HEK293 (cell line): ENCODE data around the gene RACGAP1.

Experiments used
- CTCF ChIA-PET: fragments of 350-600 bp; formaldehyde crosslinking; extraction: SDS; loops from one replicate; lab custom pipeline; 2021; ENCODE audit warnings: antibody characterized with exemption; lab: Yijun Ruan, JAX
- POLR2A ChIA-PET: fragments of 300-600 bp; formaldehyde crosslinking; extraction: SDS; loops from one replicate; lab custom pipeline; 2020; ENCODE audit warnings: antibody characterized with exemption, inconsistent platforms; lab: Yijun Ruan, JAX
- H3K27ac ChIP-seq: fragments of 200-500 bp; sonication (Bioruptor generic); 2 replicates; pipeline ENCODE4 v1.5.1; 2014; ENCODE audit warnings: low read depth, low read length, control low read depth, inconsistent platforms; ENCODE audit errors: extremely low read depth
- H3K36me3 ChIP-seq, 2 experiments: fragments of 200-500 bp in 1 of 2; sonication (Bioruptor generic) in 1 of 2; 1 replicate in 1 of 2; 2 replicates in 1 of 2; pipeline ENCODE4 v1.5.1; 2014 to 2017; ENCODE audit warnings: inconsistent platforms in 2 of 2, low read length in 2 of 2; ENCODE audit not compliant: control insufficient read depth in 2 of 2, insufficient read depth in 1 of 2
- H3K4me1 ChIP-seq: fragments of 200-500 bp; sonication (Bioruptor generic); 2 replicates; pipeline ENCODE4 v1.5.1; 2014; ENCODE audit warnings: mild to moderate bottlenecking, low read length, inconsistent platforms; ENCODE audit not compliant: control insufficient read depth, insufficient read depth
- H3K4me3 ChIP-seq: 2 replicates; pipeline ENCODE4 v1.5.1; 2011; ENCODE audit warnings: low read depth, mild to moderate bottlenecking, control low read depth, low read length, moderate library complexity
- H3K9me3 ChIP-seq: fragments of 200-500 bp; sonication (Bioruptor generic); 2 replicates; pipeline ENCODE4 v1.5.1; 2014; ENCODE audit warnings: low read depth, low read length, inconsistent platforms; ENCODE audit not compliant: control insufficient read depth, insufficient read depth
- IKZF3 ChIP-seq: fragments of 450-650 bp; IDR thresholded peaks from 2 replicates; pipeline ENCODE4 v1.5.0; 2018; ENCODE audit warnings: missing biosample characterization, mild to moderate bottlenecking, missing genetic modification characterization, moderate library complexity
- KLF7 ChIP-seq: fragments of 450-650 bp; formaldehyde crosslinking; IDR thresholded peaks from 2 replicates; pipeline ENCODE4 v1.5.1; 2016; ENCODE audit warnings: missing biosample characterization, missing genetic modification characterization, borderline replicate concordance
- PRDM10 ChIP-seq: fragments of 450-650 bp; formaldehyde crosslinking; IDR thresholded peaks from 2 replicates; pipeline ENCODE4 v1.5.1; 2016; ENCODE audit warnings: missing biosample characterization, missing genetic modification characterization
- WT1 ChIP-seq: fragments of 450-650 bp; formaldehyde crosslinking; IDR thresholded peaks from 2 replicates; pipeline ENCODE4 v1.5.1; 2016; ENCODE audit warnings: missing biosample characterization, missing genetic modification characterization
- ZBTB6 ChIP-seq: fragments of 450-650 bp; formaldehyde crosslinking; IDR thresholded peaks from 2 replicates; pipeline ENCODE4 v1.5.1; 2017; ENCODE audit warnings: missing biosample characterization, missing genetic modification characterization
- ZEB2 ChIP-seq: fragments of 450-650 bp; formaldehyde crosslinking; IDR thresholded peaks from 2 replicates; pipeline ENCODE4 v1.5.1; 2016; ENCODE audit warnings: missing biosample characterization, missing genetic modification characterization
- ZFP37 ChIP-seq: fragments of 450-650 bp; formaldehyde crosslinking; IDR thresholded peaks from 2 replicates; pipeline ENCODE4 v1.5.1; 2016; ENCODE audit warnings: missing biosample characterization, missing genetic modification characterization
- ZNF112 ChIP-seq: fragments of 450-650 bp; formaldehyde crosslinking; IDR thresholded peaks from 2 replicates; pipeline ENCODE4 v1.5.0; 2017; ENCODE audit warnings: missing biosample characterization, missing genetic modification characterization
- ZNF132 ChIP-seq: fragments of 450-650 bp; formaldehyde crosslinking; IDR thresholded peaks from 2 replicates; pipeline ENCODE4 v1.5.1; 2017; ENCODE audit warnings: missing biosample characterization, missing genetic modification characterization, borderline replicate concordance
- ZNF133 ChIP-seq: fragments of 450-650 bp; formaldehyde crosslinking; IDR thresholded peaks from 2 replicates; pipeline ENCODE4 v1.5.1; 2016; ENCODE audit warnings: missing biosample characterization, missing genetic modification characterization
- ZNF184 ChIP-seq: fragments of 450-650 bp; IDR thresholded peaks from 2 replicates; pipeline ENCODE4 v1.5.1; 2018; ENCODE audit warnings: missing biosample characterization, mild to moderate bottlenecking, missing genetic modification characterization
- ZNF19 ChIP-seq: fragments of 450-650 bp; formaldehyde crosslinking; IDR thresholded peaks from 2 replicates; pipeline ENCODE4; 2016; ENCODE audit warnings: missing biosample characterization, missing genetic modification characterization, low read depth
- ZNF2 ChIP-seq: fragments of 450-650 bp; formaldehyde crosslinking; IDR thresholded peaks from 2 replicates; pipeline ENCODE4 v1.5.1; 2016; ENCODE audit warnings: missing biosample characterization, missing genetic modification characterization
- ZNF23 ChIP-seq: fragments of 450-650 bp; formaldehyde crosslinking; IDR thresholded peaks from 2 replicates; pipeline ENCODE4 v1.5.1; 2016; ENCODE audit warnings: missing biosample characterization, missing genetic modification characterization, borderline replicate concordance
- ZNF280D ChIP-seq: fragments of 450-650 bp; formaldehyde crosslinking; IDR thresholded peaks from 2 replicates; pipeline ENCODE4 v1.5.1; 2016; ENCODE audit warnings: missing biosample characterization, missing genetic modification characterization
- ZNF350 ChIP-seq: fragments of 450-650 bp; formaldehyde crosslinking; IDR thresholded peaks from 2 replicates; pipeline ENCODE4 v1.5.0; 2017; ENCODE audit warnings: missing biosample characterization, mild to moderate bottlenecking, missing genetic modification characterization
- ZNF426 ChIP-seq: fragments of 450-650 bp; formaldehyde crosslinking; IDR thresholded peaks from 2 replicates; pipeline ENCODE4 v1.5.1; 2017; ENCODE audit warnings: missing biosample characterization, missing genetic modification characterization, mild to moderate bottlenecking, inconsistent platforms, moderate library complexity
- ZNF558 ChIP-seq: fragments of 450-650 bp; formaldehyde crosslinking; IDR thresholded peaks from 2 replicates; pipeline ENCODE4 v1.5.1; 2016; ENCODE audit warnings: missing biosample characterization, missing genetic modification characterization
- ZNF704 ChIP-seq: fragments of 450-650 bp; formaldehyde crosslinking; IDR thresholded peaks from 2 replicates; pipeline ENCODE4 v1.5.1; 2016; ENCODE audit warnings: missing biosample characterization, missing genetic modification characterization
- ZNF777 ChIP-seq: fragments of 450-650 bp; formaldehyde crosslinking; IDR thresholded peaks from 2 replicates; pipeline ENCODE4 v1.5.1; 2017; ENCODE audit warnings: missing biosample characterization, missing genetic modification characterization, borderline replicate concordance
- ZNF843 ChIP-seq: fragments of 450-650 bp; formaldehyde crosslinking; IDR thresholded peaks from 2 replicates; pipeline ENCODE4 v1.5.1; 2016; ENCODE audit warnings: missing biosample characterization, missing genetic modification characterization
- ZSCAN18 ChIP-seq: fragments of 450-650 bp; formaldehyde crosslinking; IDR thresholded peaks from 2 replicates; pipeline ENCODE4 v1.5.1; 2016; ENCODE audit warnings: missing biosample characterization, missing genetic modification characterization

RACGAP1 gene

GRCh38 chr12:50038336-50038735 is 13.0 kb upstream of the RACGAP1 start:
- no peaks in the 10 kb centered on the region for H3K9me3 ChIP-seq
- ChIA-PET POLR2A (interaction anchor here (0.5 to 1.9 kb wide), 2 partner anchors 10 to 47 kb away, joined by 4 to 9 read pairs; partner anchors contain the start of gene SMARCD1), CTCF (interaction anchor here (0.5 to 6.3 kb wide), 38 partner anchors 8 to 1155 kb away, joined by 3 to 145 read pairs (median 6); partner anchors contain the start of genes COX14 and RACGAP1)
- H3K4me1 ChIP-seq: no peaks in the 10 kb centered on the region
- H3K4me3 ChIP-seq: no peak overlapping the region
- no peak overlapping the region for H3K27ac ChIP-seq
- no peak for TF ChIP-seq ZSCAN18 (tag by site-specific recombination)
- no peak for TF ChIP-seq ZNF704 (tag by site-specific recombination)
- TF ChIP-seq ZNF426: no peak
- no peak for TF ChIP-seq ZNF350 (tag by site-specific recombination)
- no peak for TF ChIP-seq ZFP37 (tag by site-specific recombination)
- TF ChIP-seq ZNF2: no peak
- TF ChIP-seq ZNF843 (tag by site-specific recombination): no peak
- no peak for TF ChIP-seq ZNF19
- no peak for TF ChIP-seq ZNF280D (tag by site-specific recombination)
- no peak for TF ChIP-seq PRDM10 (tag by site-specific recombination)
- no peak for TF ChIP-seq WT1 (tag by site-specific recombination)
- H3K36me3 ChIP-seq: no peaks in the 10 kb centered on the region

GRCh38 chr12:50032854-50033581 is 7.7 kb upstream of the RACGAP1 start:
- Histone ChIP-seq H3K4me3 (no peak overlapping the region), H3K36me3 (no peaks in the 10 kb centered on the region), H3K9me3 (no peaks in the 10 kb centered on the region), H3K4me1 (no peaks in the 10 kb centered on the region), H3K27ac (no peak overlapping the region)
- TF ChIP-seq ZNF133 (tag by site-specific recombination): no peak
- no peak for TF ChIP-seq ZNF777 (tag by site-specific recombination)
- TF ChIP-seq ZNF112 (tag by site-specific recombination): no peak
- TF ChIP-seq ZNF23 (tag by site-specific recombination): no peak
- no peak for TF ChIP-seq ZNF132
- no peak for TF ChIP-seq ZEB2 (tag by site-specific recombination)
- TF ChIP-seq ZBTB6 (tag by site-specific recombination): no peak
- no peak for TF ChIP-seq ZNF184
- TF ChIP-seq KLF7 (tag by site-specific recombination): no peak
- no peak for TF ChIP-seq IKZF3 (tag by site-specific recombination)
- no peak for TF ChIP-seq ZNF558
- ChIA-PET CTCF (interaction anchor here (2.7 kb wide), 1 partner anchor 38 kb away, joined by 7 read pairs; no protein-coding TSS in a partner anchor), POLR2A (interaction anchor here (0.6 to 0.7 kb wide), 2 partner anchors 87 to 634 kb away, joined by 3 to 4 read pairs; no protein-coding TSS in a partner anchor)
